CD4-positive, alpha-beta T cell treated with Interleukin-4 for 4 hours (primary cell): ENCODE results near the gene ZBTB33.
A peak's percentile ranks its signal among the peaks of the same experiment; 100 is the strongest.

Experiments
- DNase-seq: peaks from one replicate; pipeline ENCODE4 v3.0.0-alpha.2; 2020

The ZBTB33 gene, protein sequence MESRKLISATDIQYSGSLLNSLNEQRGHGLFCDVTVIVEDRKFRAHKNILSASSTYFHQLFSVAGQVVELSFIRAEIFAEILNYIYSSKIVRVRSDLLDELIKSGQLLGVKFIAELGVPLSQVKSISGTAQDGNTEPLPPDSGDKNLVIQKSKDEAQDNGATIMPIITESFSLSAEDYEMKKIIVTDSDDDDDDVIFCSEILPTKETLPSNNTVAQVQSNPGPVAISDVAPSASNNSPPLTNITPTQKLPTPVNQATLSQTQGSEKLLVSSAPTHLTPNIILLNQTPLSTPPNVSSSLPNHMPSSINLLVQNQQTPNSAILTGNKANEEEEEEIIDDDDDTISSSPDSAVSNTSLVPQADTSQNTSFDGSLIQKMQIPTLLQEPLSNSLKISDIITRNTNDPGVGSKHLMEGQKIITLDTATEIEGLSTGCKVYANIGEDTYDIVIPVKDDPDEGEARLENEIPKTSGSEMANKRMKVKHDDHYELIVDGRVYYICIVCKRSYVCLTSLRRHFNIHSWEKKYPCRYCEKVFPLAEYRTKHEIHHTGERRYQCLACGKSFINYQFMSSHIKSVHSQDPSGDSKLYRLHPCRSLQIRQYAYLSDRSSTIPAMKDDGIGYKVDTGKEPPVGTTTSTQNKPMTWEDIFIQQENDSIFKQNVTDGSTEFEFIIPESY

DNA sequence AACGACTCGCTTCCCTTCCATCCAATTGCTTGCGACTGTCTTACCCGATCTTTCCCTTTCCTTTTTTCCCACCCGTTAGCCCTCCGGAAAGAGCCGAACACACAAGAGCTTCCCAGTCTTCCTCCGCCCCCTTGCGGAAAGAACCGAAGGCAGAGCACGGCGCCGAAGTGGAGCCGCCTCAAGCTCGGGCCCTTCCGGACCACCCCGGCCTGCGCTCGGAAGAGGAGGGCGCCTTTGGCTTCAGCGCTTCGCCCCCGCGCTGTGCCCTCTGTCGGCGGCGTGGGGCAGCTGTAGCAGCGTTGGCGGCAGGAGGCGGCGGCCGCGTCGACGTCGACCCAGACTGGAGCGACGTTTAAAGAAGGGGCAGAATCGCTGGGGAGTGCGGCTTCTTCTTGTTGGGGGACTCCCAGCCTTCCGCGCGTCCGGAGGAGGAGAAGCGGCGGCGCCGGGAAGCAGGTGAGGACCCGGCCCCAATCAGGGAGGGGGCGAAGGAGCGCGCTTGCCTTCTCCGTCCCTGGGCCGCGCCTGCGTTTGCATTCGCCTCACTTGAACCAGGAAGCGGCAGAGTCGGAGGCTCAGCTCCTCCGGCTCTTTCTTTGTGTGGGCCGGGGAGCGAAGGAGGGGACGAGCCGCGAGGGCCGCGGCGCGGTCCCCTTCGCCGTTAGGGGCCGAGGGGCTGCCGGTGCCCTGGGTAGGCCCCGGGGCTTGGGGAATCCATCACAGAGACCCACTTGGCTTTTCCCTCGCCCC lies at the start of gene ZBTB33:
TSS of gene ZBTB33 (plus strand) at position 291 of the 750 bp plus-strand sequence. CDS start 2,604 bp downstream, outside the sequence.
- DNase-seq: peak; percentile 83

DNA sequence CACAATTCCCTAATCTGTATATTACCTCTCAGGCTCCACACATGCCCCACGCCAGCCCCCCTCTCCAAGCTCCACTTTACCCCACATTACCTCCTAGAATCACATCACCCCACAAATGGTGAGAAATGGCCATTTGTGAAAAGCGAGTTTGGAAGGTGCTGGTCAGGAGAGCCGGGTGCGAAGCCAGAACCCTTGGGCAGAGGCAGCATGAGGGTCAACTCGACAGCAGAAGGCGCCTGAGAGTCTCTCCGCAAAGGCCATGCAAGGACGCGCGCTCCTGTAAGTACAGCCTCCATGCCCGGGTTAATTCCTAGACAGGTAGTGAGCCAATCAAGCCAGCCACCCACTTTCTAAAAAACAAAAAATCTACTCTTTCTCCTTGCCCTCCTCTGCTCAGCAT lies 49.8 kb upstream of the ZBTB33 start:
- no peak for DNase-seq

DNA sequence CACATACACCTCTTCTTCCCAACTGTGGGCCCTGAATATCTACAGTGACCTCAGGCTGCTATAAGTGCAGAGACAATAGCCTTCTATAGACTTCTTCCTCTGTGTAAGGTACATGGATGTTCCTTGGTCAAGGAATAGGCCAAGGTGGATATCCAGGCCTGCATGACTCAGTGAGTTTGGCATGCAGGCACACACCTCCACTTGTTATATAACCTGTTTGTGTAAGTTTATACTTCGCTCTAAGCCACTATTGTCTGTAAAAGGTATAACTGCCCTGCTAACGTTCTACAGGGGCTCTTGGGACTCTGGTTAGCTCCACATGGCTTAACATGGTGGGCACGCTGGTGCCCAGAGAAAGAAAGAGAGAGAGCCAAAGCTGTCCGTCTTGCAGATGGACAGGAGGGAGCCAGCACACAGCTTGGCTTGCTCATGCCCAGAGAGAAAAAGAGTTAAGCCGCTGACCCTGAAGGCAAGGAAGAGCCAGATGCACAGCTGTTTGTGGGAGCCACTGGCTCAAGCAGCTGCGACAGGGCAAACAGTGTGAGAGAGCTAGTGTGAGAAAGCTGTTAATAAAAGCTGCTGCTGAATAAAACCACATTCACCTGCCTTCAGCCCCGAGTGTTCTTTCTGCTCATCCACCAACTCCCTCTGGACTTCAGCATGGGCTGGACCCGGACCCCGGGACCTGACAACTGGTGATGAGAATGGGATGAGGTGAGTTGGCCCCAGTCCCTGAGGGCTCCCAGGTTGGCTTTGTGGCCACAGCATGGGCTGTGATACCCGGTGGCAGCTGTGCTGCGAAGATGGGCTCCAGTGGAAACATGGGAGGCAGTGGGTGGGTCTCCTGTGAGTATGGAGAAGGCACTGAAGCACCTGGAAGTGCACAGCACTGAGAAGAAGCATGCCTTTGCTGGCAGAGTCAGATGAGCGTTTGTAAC lies 44.5 kb upstream of the ZBTB33 start:
- no peak for DNase-seq

DNA sequence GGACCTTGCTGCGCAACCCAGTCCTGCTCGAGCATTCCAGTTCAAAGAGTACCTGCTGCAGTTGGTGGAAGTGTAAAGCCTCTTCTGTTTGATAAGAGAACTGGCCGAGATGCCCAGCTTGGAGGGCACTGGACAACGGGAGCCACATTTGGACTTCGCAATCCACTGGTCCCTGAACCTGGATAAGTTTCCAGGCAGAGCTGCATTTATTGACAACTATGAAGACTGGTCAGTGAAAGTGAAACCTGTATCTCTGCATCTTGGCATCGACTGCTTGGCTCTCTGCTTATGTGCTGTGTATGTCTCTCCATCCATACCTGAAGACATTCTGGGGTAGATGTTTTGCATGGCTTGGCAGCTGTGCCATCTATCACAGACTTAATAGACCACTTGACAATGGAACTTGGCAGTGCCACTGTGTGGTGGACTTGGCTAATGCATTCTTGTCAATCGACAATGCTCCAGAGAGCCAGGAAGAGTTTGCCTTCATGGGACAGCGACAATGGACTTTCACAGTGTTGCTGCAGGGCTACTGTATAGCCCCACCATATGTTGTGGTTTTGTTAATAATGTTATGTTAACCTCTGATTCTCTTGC lies 43.5 kb upstream of the ZBTB33 start:
- DNase-seq: no peak

DNA sequence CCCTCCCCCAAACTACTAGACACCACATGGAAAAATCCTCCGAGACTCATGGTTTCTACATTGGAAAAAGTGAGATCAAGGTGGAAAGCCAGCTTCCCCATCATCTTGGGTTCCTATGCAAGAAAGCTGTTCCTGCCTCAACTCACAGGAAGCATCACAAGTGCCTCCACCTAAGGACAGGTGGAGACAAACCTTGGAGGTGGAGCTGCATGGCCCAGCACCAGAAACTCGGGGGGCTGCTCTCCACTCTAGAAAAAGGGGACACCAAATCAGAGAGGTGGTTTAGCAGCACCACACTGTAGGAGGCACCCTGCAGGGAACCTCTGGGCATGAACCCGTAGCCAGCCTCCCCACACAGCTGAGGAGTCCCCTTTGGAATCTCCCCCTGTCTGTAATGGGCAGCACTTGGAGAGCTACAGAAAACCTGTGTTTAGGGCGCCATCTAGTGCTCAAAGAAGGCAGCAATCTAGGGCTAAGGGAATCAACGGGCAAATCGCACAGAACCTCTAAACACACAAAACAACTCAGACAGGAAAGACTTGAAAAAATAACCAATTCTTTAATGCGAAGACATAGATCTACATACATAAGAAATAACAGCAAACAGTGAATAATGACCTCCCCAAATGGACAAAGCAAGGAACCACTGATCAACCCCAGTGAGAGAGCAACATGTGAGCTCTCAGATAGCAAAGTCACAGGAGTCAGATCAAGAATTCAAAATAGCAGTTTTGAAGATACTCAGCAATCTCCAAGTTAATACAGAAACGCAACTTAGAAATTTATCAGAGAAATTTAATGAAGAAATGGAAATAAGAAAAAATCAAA lies 37.0 kb upstream of the ZBTB33 start:
- peak; percentile 55 for DNase-seq

DNA sequence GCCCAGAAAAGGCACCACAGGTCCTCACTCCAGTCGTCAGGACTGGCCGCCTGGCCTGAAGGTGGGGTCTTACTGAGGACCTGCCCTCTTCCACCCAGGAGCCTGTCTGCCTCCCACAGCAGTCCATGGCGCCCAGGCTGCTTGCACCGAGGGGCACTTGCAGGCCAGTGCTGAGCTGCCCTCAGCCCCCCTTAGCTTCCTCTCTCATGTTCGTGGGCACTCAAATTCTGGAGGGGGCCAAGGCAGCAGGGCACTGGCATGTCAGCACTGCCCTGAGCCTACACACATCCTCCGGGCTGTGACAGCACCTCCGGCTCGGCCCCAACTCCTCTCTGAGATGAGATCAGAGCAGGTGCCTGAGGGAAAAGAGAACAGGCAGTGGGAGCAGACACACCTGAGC lies 27.2 kb upstream of the ZBTB33 start:
- no peak for DNase-seq

DNA sequence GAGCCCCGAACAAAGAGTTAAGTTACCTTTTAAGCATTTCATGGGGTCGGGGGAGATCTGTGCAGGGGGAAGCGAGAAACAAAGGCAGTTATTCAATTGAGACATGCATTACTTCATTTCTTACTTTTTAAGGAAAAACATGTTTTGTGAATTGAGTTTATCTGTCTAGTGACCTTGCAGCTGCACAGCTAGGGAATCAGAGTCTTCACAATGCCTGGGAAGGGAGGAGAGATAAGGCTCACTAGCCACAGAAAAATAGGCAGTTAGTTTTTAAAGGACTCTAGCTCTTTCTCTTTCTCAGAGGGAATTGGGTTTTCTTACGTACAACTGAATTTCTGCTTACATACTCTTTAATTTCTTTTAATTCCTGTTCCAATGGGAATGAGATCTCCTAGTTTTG lies 26.2 kb upstream of the ZBTB33 start:
- no peak for DNase-seq

DNA sequence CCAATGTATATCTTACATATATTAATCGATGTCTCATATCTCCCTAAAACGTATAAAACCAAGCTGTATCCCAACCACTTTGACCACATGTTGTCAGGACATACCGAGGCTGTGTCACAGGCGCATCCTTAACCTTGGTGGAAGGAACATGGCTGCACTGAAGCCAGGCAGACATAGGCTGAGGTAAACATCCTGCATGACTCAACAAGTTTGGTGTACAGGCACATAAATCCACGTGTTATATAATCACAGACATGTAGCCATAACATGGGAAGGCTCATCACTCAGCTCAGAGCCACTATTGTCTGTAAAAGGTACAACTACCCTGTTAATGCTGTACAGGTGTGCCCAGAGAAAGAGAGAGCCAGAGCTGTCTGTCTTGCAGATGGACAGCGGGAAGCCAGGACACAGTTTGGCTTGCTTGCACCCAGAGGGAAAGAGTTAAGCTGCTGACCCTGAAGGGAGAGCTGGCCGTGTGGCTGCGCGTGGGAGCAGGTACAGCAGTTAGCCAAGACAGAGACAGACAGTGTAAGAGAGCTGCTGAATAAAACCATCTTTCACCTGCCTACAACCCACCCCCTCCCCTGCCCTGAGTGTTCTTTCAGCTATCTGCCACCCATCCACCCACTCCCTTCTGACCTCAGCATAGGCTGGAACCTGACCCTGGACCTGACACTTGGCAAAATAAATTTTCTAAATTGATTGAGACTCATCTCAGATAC lies 22.3 kb upstream of the ZBTB33 start:
- DNase-seq: no peak

DNA sequence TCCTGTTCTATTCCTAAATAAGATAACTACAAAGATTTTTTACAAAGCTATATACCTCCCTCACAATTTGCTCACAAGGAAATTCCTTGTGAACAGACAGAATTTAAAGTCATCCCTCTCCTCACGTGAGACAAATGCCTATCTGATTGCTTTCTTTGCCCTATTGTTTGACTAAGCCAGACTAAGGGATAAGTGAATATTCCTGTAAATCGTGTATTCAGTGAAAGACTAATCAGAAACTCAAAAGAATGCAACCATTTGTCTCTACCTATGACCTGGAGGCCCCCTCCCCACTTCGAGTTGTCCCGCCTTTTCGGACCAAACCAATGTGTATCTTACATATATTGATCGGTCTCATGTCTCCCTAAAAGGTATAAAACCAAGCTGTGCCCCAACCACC lies 15.3 kb upstream of the ZBTB33 start:
- no peak for DNase-seq

DNA sequence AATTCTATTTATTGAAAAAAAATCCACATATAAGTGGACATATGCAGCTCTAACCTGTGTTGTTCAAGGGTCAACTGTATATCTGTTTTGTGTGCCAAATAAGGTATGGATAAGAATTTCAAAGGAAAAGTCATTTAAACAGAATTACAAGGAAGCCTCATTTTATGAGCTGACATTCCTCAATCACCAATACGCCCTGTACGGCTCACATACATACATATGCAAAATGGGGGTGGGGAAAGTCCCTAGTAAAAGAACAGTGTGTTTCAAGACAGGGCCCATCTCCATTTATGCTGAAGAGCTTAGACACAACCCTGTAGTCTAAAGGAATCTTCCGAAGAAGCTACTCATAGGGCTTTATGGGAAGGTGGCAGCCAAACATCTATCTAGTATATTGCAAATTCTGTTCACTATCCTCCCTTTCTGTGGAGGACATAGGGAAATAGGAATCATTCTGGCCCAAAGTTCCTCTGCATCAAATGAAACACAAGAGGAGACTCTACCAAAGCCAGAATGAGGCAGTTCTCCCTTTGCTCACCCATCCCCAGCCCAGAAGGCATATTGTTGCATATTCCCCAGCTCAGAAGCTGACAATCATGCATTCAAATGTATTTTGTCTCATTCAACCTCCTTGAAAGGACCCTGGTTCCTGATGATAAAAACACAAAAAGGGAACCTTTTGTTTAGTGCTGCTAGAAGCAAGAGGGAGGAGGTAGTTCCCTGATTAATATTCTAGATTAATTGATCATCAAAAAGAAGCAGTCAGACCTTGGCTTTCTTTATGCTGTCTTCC lies 13.7 kb upstream of the ZBTB33 start:
- DNase-seq: no peak

DNA sequence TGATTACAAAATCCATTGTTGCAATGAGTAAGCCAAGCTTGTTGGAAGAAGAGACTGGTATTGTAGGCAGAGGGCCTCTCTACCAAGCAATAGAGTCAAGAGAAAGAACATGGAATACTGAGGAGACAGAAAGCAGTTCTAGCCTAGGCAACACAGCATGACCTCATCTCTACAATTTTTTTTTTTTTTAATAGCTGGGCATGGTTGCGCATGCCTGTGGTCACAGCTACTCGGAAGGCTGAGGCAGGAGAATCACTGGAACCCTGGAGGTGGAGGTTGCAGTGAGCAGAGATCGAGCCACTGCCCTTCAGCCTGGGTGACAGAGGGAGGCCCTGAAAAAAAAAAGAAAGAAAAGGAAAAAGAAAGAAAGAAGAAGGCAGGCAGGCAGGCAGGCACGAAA lies 11.7 kb upstream of the ZBTB33 start:
- DNase-seq: no peak

DNA sequence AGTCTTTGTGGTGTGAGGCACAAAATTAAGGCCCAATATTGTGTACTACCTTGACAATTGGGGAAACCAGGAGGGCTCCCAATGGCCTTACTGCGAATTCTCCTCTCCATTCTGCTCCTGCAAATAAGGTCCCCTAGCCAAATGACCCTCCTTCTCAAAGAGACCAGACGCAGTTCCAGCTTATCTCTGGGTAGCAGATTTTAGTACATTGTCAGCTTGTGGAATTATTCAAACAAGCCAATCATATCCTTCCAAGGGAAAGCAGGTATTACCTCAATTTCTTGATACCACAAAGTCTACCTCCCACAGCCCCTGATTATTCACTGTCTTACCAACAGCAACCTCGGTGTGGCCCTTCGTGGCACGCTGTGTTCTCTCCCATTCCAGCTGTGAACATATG lies 7.8 kb upstream of the ZBTB33 start:
- no peak for DNase-seq

DNA sequence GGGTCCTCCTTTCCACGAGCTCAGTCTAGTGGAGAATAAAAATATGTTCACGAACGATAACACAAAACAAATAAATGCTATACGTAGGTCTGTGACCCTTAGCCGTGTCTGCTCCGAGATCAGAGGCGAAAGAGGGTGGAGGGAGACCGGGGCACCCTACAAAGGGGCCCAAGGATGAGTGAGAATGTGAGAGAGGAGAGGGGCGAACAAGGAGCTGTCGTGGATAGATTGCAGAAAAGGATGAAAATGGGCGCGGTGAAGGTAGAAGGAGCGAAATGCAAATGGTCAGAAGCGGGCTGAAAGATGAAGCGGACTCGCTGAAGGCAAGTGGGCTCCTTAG lies 6.2 kb upstream of the ZBTB33 start:
- DNase-seq: no peak

DNA sequence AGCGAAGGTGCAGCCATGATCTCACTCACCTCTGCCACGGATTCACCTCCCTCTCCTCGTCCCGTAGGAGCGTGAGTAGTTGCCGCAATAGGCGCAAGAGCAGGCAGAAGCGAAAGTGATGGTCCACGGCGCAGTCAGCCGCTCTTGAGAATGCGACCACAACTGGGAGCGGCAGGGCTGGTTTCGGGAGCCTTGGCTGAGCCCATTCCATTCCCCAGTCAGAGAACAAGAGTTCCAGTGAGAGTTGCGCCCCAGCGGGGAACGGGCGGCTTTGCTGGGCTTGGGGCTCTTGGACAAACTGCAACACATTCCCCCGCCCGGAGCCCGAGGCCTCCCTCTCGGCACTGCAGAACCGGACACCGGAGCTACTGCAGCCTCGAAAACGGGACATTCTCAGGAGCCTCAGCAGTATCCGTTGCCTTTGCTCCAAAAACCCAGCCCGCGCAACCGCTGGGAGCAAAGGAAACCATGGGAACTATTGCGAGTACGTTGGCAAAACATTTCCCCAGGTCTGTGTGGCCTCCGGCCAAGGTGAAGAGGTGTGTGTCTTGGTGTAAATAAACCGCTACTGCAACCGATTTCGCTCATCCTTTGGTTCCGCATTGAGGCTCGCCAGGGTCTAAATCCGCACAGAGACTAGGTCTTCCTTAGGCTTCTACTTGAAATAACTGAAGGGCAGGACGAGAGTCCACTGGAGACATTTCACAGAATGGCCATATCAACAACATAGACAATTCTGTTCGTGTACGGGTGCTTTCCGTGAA lies 5.7 kb upstream of the ZBTB33 start:
- peak; percentile 61 for DNase-seq

DNA sequence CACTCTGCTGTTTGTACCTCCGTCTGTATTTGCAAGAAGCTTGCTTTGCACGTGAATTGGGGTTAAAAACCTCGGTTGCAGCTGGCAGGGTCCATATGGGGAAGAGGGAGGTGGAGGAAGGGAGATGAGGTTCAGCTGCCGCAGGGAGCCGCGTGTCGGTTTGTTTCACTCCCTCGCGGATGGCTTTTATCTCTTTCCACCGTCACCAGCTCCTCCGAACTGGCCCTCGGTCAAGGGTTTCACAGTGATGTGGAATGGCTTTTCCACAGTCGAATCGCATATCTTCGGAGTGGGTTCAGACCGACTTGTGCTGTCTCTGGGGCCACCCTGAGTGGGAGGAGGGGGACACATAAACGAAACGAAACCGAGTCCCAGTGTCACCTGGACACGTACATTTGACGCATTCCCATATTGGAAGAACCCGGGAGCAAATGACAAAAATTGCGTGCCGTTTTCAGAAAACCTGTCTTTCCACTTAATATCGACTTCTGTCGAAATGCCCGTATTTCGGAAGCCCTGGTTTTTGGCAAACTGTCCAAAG lies 929 bp downstream of the ZBTB33 start:
- DNase-seq: peak; percentile 4

DNA sequence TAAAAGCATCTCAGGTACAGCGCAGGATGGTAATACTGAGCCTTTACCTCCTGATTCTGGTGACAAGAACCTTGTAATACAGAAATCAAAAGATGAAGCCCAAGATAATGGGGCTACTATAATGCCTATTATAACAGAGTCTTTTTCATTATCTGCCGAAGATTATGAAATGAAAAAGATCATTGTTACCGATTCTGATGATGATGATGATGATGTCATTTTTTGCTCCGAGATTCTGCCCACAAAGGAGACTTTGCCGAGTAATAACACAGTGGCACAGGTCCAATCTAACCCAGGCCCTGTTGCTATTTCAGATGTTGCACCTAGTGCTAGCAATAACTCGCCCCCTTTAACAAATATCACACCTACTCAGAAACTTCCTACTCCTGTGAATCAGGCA lies 3.2 kb downstream of the ZBTB33 start:
- DNase-seq: no peak

DNA sequence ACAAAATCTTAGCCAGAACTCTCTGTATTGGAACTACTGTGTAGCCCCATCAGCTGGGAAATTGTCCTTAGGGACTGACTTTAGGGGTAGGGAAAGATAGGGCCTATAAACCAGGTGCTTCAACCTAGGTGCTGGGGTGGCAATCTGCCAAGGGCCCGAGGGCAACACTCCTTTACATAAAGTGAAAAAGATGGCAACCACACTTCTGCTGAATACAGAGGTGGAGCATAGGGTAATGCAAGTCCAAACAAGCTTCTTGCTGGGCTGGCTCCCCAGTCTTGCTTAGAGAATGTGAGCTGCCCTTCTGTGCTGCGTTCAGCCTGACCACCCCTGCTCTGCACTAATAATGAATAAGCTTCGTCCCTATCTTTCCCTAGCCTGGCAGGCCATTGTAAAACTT lies 9.8 kb downstream of the ZBTB33 start:
- DNase-seq: no peak

DNA sequence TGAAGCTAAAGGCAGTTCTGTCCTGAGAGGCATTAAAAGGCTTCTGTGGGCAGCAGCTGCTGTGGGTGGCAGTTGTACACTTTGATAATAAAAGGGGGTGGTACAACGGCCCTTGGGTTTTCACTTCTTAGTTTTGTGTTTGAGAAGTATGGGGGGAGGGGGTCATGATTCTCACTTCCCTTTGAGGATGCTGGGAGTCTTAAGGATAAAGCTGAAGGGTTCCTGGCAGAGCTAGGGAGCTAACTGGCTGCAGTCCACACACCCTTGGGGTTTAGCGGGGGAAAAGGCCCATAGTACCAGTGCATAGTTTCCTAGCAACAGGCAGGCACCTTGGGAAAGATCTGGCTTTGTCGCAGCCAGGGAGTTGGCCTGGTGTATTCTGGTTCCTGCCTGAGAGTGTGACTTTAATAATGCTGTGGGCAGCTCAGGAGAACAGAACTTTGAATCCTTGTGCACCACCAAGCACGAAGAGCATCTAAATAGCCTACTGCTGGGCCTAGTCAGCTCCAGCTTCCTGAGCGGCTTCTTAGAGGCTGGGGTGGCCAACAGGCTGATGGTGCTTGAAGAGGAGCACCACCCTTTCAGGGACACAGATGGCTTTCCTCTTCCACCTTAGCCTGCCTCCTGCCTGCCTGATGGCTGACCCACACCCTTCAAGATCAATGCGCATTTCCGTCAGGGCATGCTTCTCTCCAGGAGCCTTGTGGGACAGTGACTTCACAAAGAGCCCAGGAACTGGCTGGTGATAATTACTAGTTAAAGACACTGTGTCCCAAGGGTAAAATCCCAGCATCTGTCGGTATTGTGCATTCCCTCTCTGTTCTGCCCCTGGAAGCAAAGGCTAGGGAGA lies 12.5 kb downstream of the ZBTB33 start:
- no peak for DNase-seq
